K562 (cell line): ENCODE data around the gene FCSK. TPM values are rescaled to one million over a fixed set of nuclear protein-coding genes. Genes with fewer than 3 reads are reported as not detected.
A peak's percentile ranks its signal among the peaks of the same experiment; 100 is the strongest.

Source experiments
- ATAC-seq: fragments of 200-7000 bp; cut with Tn5 transposase; 3 replicates; pipeline ENCODE4 v1.9.1; 2020; ENCODE audit warnings: moderate library complexity
- BruUV-seq: library from RNA; stranded (reverse); fragments of 400-500 nt; replicated peaks from 2 replicates; lab custom pipeline; 2021; lab: Mats Ljungman, UMichigan
- CTCF ChIA-PET: fragments of 300-600 bp; formaldehyde crosslinking; extraction: SDS; loops from one replicate; lab custom pipeline; 2021; ENCODE audit warnings: low intra/inter-chr PET ratio; lab: Yijun Ruan, JAX
- POLR2A ChIA-PET: fragments of 300-600, 350-650 bp; sonication (Branson Sonifier 250); formaldehyde crosslinking; extraction: SDS; loops from one replicate; lab custom pipeline; 2021; ENCODE audit warnings: antibody characterized with exemption, inconsistent platforms; lab: Yijun Ruan, JAX
- DNase-seq, 4 experiments: peaks; one replicate each; pipeline versions ENCODE4 v3.0.0 to v3.0.0-alpha.2; 2011 to 2018; ENCODE audit warnings: low spot score in 3 of 4, mixed read lengths in 3 of 4; ENCODE audit errors: extremely low read depth in 1 of 4
- FAIRE-seq: peaks from 2 replicates; lab custom pipeline; 2011; peaks lifted over from hg19 to GRCh38; lab: Jason Lieb, UNC
- H2AFZ ChIP-seq: 2 replicates; pipeline ENCODE4 v1.6.0; 2011; ENCODE audit warnings: low read depth, low read length, control low read depth, inconsistent platforms
- H3K27ac ChIP-seq: fragments of 200-600 bp; 3 replicates; pipeline ENCODE4 v1.8.0; 2011; ENCODE audit warnings: low read depth, mild to moderate bottlenecking, control low read depth, inconsistent platforms, low read length, moderate library complexity, mixed read lengths; ENCODE audit errors: extremely low read depth
- H3K27me3 ChIP-seq, 2 experiments: fragments of 300-600 bp in 1 of 2; 2 replicates in 1 of 2; 3 replicates in 1 of 2; pipeline versions ENCODE4 v1.6.0 to v1.8.0; 2011; ENCODE audit warnings: inconsistent platforms in 2 of 2, low read length in 2 of 2, mild to moderate bottlenecking in 1 of 2, mixed read lengths in 1 of 2, moderate library complexity in 1 of 2; ENCODE audit not compliant: control insufficient read depth in 2 of 2, insufficient read depth in 2 of 2
- H3K36me3 ChIP-seq: fragments of 300-600 bp; 3 replicates; pipeline ENCODE4 v1.8.0; 2011; ENCODE audit warnings: mild to moderate bottlenecking, low read length, inconsistent platforms; ENCODE audit not compliant: control insufficient read depth, insufficient read depth
- H3K4me1 ChIP-seq, 2 experiments: fragments of 200-600 bp in 1 of 2; replicated peaks in 1 of 2; 2 replicates in 1 of 2; 3 replicates in 1 of 2; pipeline versions ENCODE4 v1.5.1 to v1.8.0; 2011; ENCODE audit warnings: inconsistent platforms in 2 of 2, low read length in 2 of 2, mild to moderate bottlenecking in 1 of 2, mixed read lengths in 1 of 2, moderate library complexity in 1 of 2; ENCODE audit not compliant: control insufficient read depth in 2 of 2, insufficient read depth in 2 of 2
- H3K4me2 ChIP-seq: 2 replicates; pipeline ENCODE4 v1.6.1; 2011; ENCODE audit warnings: low read length, control low read depth, inconsistent platforms, mixed read lengths; ENCODE audit not compliant: insufficient read depth
- H3K4me3 ChIP-seq: fragments of 200-600 bp; sonication (generic), shearing (Covaris generic); 2 replicates; pipeline ENCODE4 v1.5.1; 2016; ENCODE audit warnings: control low read depth, inconsistent platforms
- H3K79me2 ChIP-seq: fragments of 200-600 bp; 3 replicates; pipeline ENCODE4 v1.8.0; 2011; ENCODE audit warnings: low read length, inconsistent platforms; ENCODE audit not compliant: control insufficient read depth, insufficient read depth
- H3K9ac ChIP-seq, 2 experiments: 2 replicates each; pipeline versions ENCODE4 v1.6.0 to v1.6.1; 2011; ENCODE audit warnings: low read depth in 2 of 2, low read length in 2 of 2, control low read depth in 1 of 2, inconsistent platforms in 1 of 2, mild to moderate bottlenecking in 1 of 2, mixed read lengths in 1 of 2; ENCODE audit not compliant: insufficient read depth in 1 of 2
- H3K9me1 ChIP-seq: one replicate; pipeline ENCODE4 v1.6.0; 2011; ENCODE audit warnings: inconsistent platforms, mild to moderate bottlenecking, low read length, moderate library complexity; ENCODE audit not compliant: control insufficient read depth, insufficient read depth
- H3K9me3 ChIP-seq: replicated peaks from 2 replicates; pipeline ENCODE4 v1.5.1; 2011; ENCODE audit warnings: low read depth, low read length, inconsistent platforms; ENCODE audit not compliant: control insufficient read depth, insufficient read depth
- H4K20me1 ChIP-seq: replicated peaks from 2 replicates; pipeline ENCODE4 v1.6.1; 2011; ENCODE audit warnings: low read length, inconsistent platforms, mixed read lengths; ENCODE audit not compliant: control insufficient read depth, insufficient read depth
- ARID1B ChIP-seq: fragments of 450-650 bp; IDR thresholded peaks from 2 replicates; pipeline ENCODE4 v1.6.1; 2016; ENCODE audit warnings: antibody characterized with exemption, mild to moderate bottlenecking, inconsistent platforms
- CXXC5 ChIP-seq: fragments of 250-450 bp; sonication (Bioruptor Pico); IDR thresholded peaks from 2 replicates; pipeline ENCODE4 v1.8.0; 2022; ENCODE audit warnings: inconsistent platforms, mild to moderate bottlenecking, moderate library complexity
- HSF4 ChIP-seq: fragments of 250-450 bp; sonication (Bioruptor Pico); IDR thresholded peaks from 2 replicates; pipeline ENCODE4 v2.1.2; 2022; ENCODE audit warnings: mild to moderate bottlenecking, moderate library complexity, borderline replicate concordance
- ILK ChIP-seq: fragments of 450-650 bp; IDR thresholded peaks from 2 replicates; pipeline ENCODE4 v1.6.1; 2016; ENCODE audit warnings: missing genetic modification characterization, low read depth, mild to moderate bottlenecking, missing compliant biosample characterization, moderate library complexity, borderline replicate concordance
- PHB2 ChIP-seq: fragments of 450-650 bp; IDR thresholded peaks from 2 replicates; pipeline ENCODE4 v1.6.1; 2017; ENCODE audit warnings: low read depth
- POLR2A ChIP-seq: fragments of 450-650 bp; conservative IDR thresholded peaks from 2 replicates; pipeline ENCODE4 v1.6.1; 2016
- POLR2AphosphoS5 ChIP-seq: IDR thresholded peaks from 2 replicates; pipeline ENCODE4 v1.6.1; 2011; ENCODE audit warnings: mild to moderate bottlenecking, low read depth, low read length, moderate library complexity; ENCODE audit not compliant: control insufficient read depth, insufficient read depth
- ZNF445 ChIP-seq: fragments of 250-450 bp; sonication (Bioruptor Pico); IDR thresholded peaks from 2 replicates; pipeline ENCODE4 v1.4.0; 2020; ENCODE audit warnings: low read depth, mild to moderate bottlenecking, moderate library complexity
- ZNF639 ChIP-seq, 2 experiments: fragments of 200-800 bp in 1 of 2; sonication (Bioruptor generic) in 1 of 2; sonication (generic) in 1 of 2; formaldehyde crosslinking in 1 of 2; IDR thresholded peaks in 1 of 2; conservative IDR thresholded peaks in 1 of 2; 2 replicates each; pipeline versions ENCODE4 v1.5.0 to v1.6.1; 2016 to 2020; ENCODE audit warnings: missing compliant biosample characterization in 1 of 2, missing genetic modification characterization in 1 of 2, missing genetic modification reagents in 1 of 2
- WGBS: fragments of 100-300 bp; shearing (Covaris generic); methylation state at CpG from one replicate; pipeline ENCODE4 v1.1.6; 2016; ENCODE audit warnings: low coverage, mixed read lengths; ENCODE audit not compliant: insufficient coverage; ENCODE audit errors: missing lambda C conversion rate; 5-methylcytosine and 5-hydroxymethylcytosine counted together
- in situ Hi-C: fragments of 300-500 bp; cut with MboI; formaldehyde crosslinking; loops from 4 replicates; pipeline ENCODE4 v1.15.0; 2018; ENCODE audit warnings: inconsistent platforms, mixed read lengths
- intact Hi-C: fragments of 100-400 bp; cut with micrococcal nuclease; formaldehyde crosslinking; loops from 2 replicates; pipeline ENCODE4 v1.14.2; 2022
- polyA plus RNA-seq, 8 experiments: library from polyadenylated mRNA; depleted of rRNA in 4 of 8; stranded (reverse) in 5 of 8; unstranded in 3 of 8; fragments of >200 nt; fragmentation: Nextera tagmentation in 2 of 8; fragmentation: Illumina TruSeq in 1 of 8; extraction: Ambion mirVana in 2 of 8; extraction: Trizol in 1 of 8; gene quantifications; 2 replicates each; pipeline versions ENCODE4 v1.2.1 to v1.2.3, GENCODE V29; 2011 to 2014; ENCODE audit warnings: inconsistent platforms in 1 of 8, missing spikeins in 1 of 8
- total RNA-seq, 7 experiments: library from RNA; depleted of rRNA in 6 of 7; stranded (reverse); fragments of >200 nt in 6 of 7; fragmentation: Illumina TruSeq in 2 of 7; extraction: Trizol in 2 of 7; gene quantifications; 2 replicates each; pipeline versions ENCODE4 v1.2.1 to v1.2.3, GENCODE V29; 2011 to 2021; ENCODE audit warnings: low replicate concordance in 1 of 7

FCSK gene
- total and polyA plus RNA-seq, 9 of the 15 experiments (the other 6 are each of a cell fraction or from before 2014, with no cell fraction given) = 0.92 to 18.6 (median 8.3) TPM

DNA sequence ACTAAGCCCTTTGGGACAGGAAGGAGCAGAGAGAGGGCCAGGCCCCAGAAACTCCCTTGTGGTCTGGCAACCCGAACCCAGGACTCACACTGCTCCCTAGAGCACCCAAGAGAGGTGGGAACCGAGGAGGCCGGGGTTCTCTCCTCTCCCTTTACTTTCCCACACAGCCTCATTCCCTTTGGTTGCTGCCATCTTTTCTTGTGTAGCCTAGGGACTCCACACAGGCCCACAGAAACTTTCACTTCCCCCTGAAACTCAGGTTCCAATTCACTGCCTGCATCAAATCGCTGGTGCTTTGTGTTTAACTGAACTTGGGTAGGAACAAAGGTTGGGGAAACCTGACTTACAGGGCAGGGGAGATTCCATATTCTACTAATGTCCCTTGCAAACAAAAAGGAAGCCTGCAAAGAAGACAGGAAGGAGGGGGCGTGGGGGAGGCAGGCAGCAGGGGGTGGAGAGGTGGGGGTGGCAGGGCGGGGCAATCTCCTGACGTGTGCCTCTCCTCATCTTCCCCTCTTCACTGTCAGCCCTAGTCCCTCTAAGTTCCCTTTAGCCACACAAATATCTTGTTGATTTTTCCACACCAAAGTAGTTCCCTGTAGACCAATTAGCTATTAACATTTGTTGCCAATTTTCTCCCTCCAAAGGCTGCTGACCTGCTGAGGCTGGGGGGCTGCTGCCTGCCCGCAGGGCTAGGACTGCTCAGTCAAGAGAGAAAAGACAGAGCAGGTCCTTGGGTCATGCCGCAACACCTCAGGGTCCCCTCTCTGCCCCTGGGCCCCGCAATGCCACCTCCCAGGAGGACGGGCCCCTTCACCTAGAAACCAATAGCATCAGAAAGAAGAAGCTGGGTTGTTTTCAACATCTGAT lies 23.5 kb upstream of the FCSK start:
- peak overlapping the region; percentile 22 for H3K4me3 ChIP-seq
- peaks cover 71 to 75% of the 10 kb centered on the region in 2 experiments for H3K4me1 ChIP-seq
- intact Hi-C loops (no loop called here), in situ Hi-C loops (no loop called here)
- FAIRE-seq (peak; percentile 48), DNase-seq (peak; percentile 72 to 87 (median 80)), ATAC-seq (peak; percentile 44)
- no peaks in the 10 kb centered on the region for H3K9me3 ChIP-seq
- H3K4me2 ChIP-seq = peak overlapping the region; percentile 81
- 3% methylated on average over 11 of the region's 11 CpGs for WGBS
- no peaks in the 10 kb centered on the region for H3K27me3 ChIP-seq
- ChIA-PET POLR2A (interaction anchor here (0.6 to 3.5 kb wide), 3 partner anchors 9 to 1513 kb away, joined by 3 to 14 read pairs (median 4); no protein-coding TSS in a partner anchor), CTCF (no interaction called here)
- peak overlapping the region; percentile 98 for H3K27ac ChIP-seq
- no peaks in the 10 kb centered on the region for H3K9me1 ChIP-seq
- H3K9ac ChIP-seq = peak overlapping the region; percentile 84 to 91
- H4K20me1 ChIP-seq = 0 out of 2 replicates have a peak, but pooled peaks cover 3% of the 10 kb centered on the region
- H2AFZ ChIP-seq = peak overlapping the region; percentile 60
- peaks cover 54% of the 10 kb centered on the region for H3K36me3 ChIP-seq
- no TSS peak for BruUV-seq
- peaks cover 92% of the 10 kb centered on the region for H3K79me2 ChIP-seq
- peak; percentile 55 for TF ChIP-seq POLR2A
- peak in 1 of 2 experiments; percentile 82; a peak in 2 of 4 replicates for TF ChIP-seq ZNF639 (CRISPR knock-in tag; conservative IDR thresholded peaks at IDR 0.05 in 1 of 2, IDR thresholded peaks at IDR 0.05 in 1 of 2)
- TF ChIP-seq ZNF445 (CRISPR knock-in tag) = peak; percentile 39; the same call in 1 of the 2 replicates
- no peak; the same call in 1 of the 2 replicates for TF ChIP-seq ARID1B
- TF ChIP-seq CXXC5 (CRISPR knock-in tag) = peak; percentile 39; the same call in 1 of the 2 replicates
- TF ChIP-seq POLR2AphosphoS5 = peak; percentile 17; the same call in 1 of the 2 replicates
- no peak for TF ChIP-seq PHB2
- TF ChIP-seq HSF4 = peak; percentile 46; the same call in 1 of the 2 replicates
- TF ChIP-seq ILK (tag) = 0 out of 2 replicates have a peak, but pooled peaks have one; percentile 25
